HepG2 (cell line): ENCODE measurements around the gene CEBPA. TPM values are rescaled to one million over a fixed set of nuclear protein-coding genes. Genes with fewer than 3 reads are reported as not detected.

Source experiments
- ARID2 ChIP-seq: sonication (generic); formaldehyde crosslinking; IDR thresholded peaks from 2 replicates; pipeline ENCODE4 v1.8.1; 2022; ENCODE audit warnings: mild to moderate bottlenecking, missing genetic modification reagents, borderline replicate concordance
- ELF3 ChIP-seq: IDR thresholded peaks from 2 replicates; pipeline ENCODE4 v1.6.1; 2016; ENCODE audit warnings: missing genetic modification reagents, missing compliant biosample characterization
- HNF4G ChIP-seq, 2 experiments: sonication (generic) in 1 of 2; formaldehyde crosslinking in 1 of 2; IDR thresholded peaks; 2 replicates each; pipeline versions ENCODE4 v1.4.0 to v1.6.1; 2011 to 2020; ENCODE audit warnings: borderline replicate concordance in 2 of 2, low read depth in 2 of 2, mild to moderate bottlenecking in 2 of 2, low read length in 1 of 2, missing genetic modification reagents in 1 of 2, moderate library complexity in 1 of 2
- MLXIP ChIP-seq: sonication (generic); formaldehyde crosslinking; IDR thresholded peaks from 2 replicates; pipeline ENCODE4 v1.9.0; 2021; ENCODE audit warnings: missing genetic modification reagents, borderline replicate concordance
- NFE2L1 ChIP-seq: sonication (generic); formaldehyde crosslinking; IDR thresholded peaks from 2 replicates; pipeline ENCODE4 v1.4.0; 2020; ENCODE audit warnings: missing genetic modification reagents, mild to moderate bottlenecking, borderline replicate concordance
- POLR2G ChIP-seq: fragments of 200-400 bp; formaldehyde crosslinking; IDR thresholded peaks from 2 replicates; pipeline ENCODE4 v1.6.1; 2018; ENCODE audit warnings: mild to moderate bottlenecking, low read depth, low read length, moderate library complexity
- RCOR2 ChIP-seq: IDR thresholded peaks from 2 replicates; pipeline ENCODE4 v1.6.1; 2016; ENCODE audit warnings: missing biosample characterization, missing genetic modification reagents
- RERE ChIP-seq: IDR thresholded peaks from 2 replicates; pipeline ENCODE4 v1.6.1; 2016; ENCODE audit warnings: low read depth, missing genetic modification reagents, missing compliant biosample characterization
- RNF219 ChIP-seq: sonication (generic); formaldehyde crosslinking; IDR thresholded peaks from 2 replicates; pipeline ENCODE4 v1.5.0; 2020; ENCODE audit warnings: mild to moderate bottlenecking, missing genetic modification reagents
- SNRNP70 ChIP-seq: fragments of 200-400 bp; formaldehyde crosslinking; IDR thresholded peaks from 2 replicates; pipeline ENCODE4 v1.6.1; 2017; ENCODE audit warnings: mild to moderate bottlenecking, low read depth, low read length, moderate library complexity
- YEATS4 ChIP-seq: sonication (generic); formaldehyde crosslinking; IDR thresholded peaks from 2 replicates; pipeline ENCODE4 v1.4.0; 2020; ENCODE audit warnings: missing genetic modification reagents, borderline replicate concordance
- ZNF510 ChIP-seq: sonication (generic); formaldehyde crosslinking; IDR thresholded peaks from 2 replicates; pipeline ENCODE4 v1.4.0; 2020; ENCODE audit warnings: low read depth, mild to moderate bottlenecking, missing genetic modification reagents
- ZNF720 ChIP-seq: sonication (generic); formaldehyde crosslinking; IDR thresholded peaks from 2 replicates; pipeline ENCODE4 v1.4.0; 2020; ENCODE audit warnings: missing genetic modification reagents
- ZXDC ChIP-seq: sonication (generic); formaldehyde crosslinking; IDR thresholded peaks from 2 replicates; pipeline ENCODE4 v1.5.0; 2020; ENCODE audit warnings: mild to moderate bottlenecking, missing genetic modification reagents
- polyA plus RNA-seq, 8 experiments: library from polyadenylated mRNA; depleted of rRNA in 3 of 8; stranded (reverse) in 7 of 8; unstranded in 1 of 8; fragments of >200 nt; fragmentation: Illumina TruSeq in 4 of 8; extraction: Trizol in 4 of 8; gene quantifications; 2 replicates each; pipeline versions ENCODE4 v1.2.1 to v1.2.3, GENCODE V29; 2011 to 2016; ENCODE audit warnings: low read depth in 4 of 8, missing spikeins in 1 of 8, mixed read lengths in 1 of 8; ENCODE audit not compliant: insufficient read depth in 1 of 8
- total RNA-seq, 5 experiments: library from RNA; depleted of rRNA; stranded (reverse); fragments of >200 nt; fragmentation: Illumina TruSeq; extraction: Trizol; gene quantifications; 2 replicates each; pipeline ENCODE4 v1.2.3, GENCODE V29; 2016; ENCODE audit warnings: low read depth in 1 of 5

Gene CEBPA
- total and polyA plus RNA-seq, 2 of the 13 experiments (the other 11 are each of a cell fraction or from before 2014, with no cell fraction given), result 24.8 to 103 TPM

GRCh38 chr19:33293255-33294057 is 8.9 kb downstream of the CEBPA start (continued):
- TF ChIP-seq SNRNP70 (no peak), ZXDC (CRISPR knock-in tag) (peak; percentile 86; the same call in 1 of the 2 replicates), NFE2L1 (CRISPR knock-in tag) (no peak), ZNF510 (CRISPR knock-in tag) (no peak), RNF219 (CRISPR knock-in tag) (no peak), ARID2 (no peak), ELF3 (CRISPR knock-in tag) (peak; percentile 85), RCOR2 (CRISPR knock-in tag) (no peak), POLR2G (peak; percentile 81), HNF4G (IDR thresholded peaks at IDR 0.05; ENCODE audit: borderline replicate concordance, low read depth, low read length) (peak; percentile 80; the same call in 1 of the 2 replicates), HNF4G (CRISPR knock-in tag; IDR thresholded peaks at IDR 0.05; ENCODE audit: borderline replicate concordance, low read depth) (no peak), ZNF720 (CRISPR knock-in tag) (no peak), MLXIP (CRISPR knock-in tag) (0 out of 2 replicates have a peak, but pooled peaks have one; percentile 40), RERE (CRISPR knock-in tag) (peak; percentile 58; the same call in 1 of the 2 replicates), YEATS4 (CRISPR knock-in tag) (0 out of 2 replicates have a peak, but pooled peaks have one; percentile 32)
